ENCODE results near the gene ARRDC5.

- no peak for TF ChIP-seq HES4 (CRISPR knock-in tag; IDR thresholded peaks at IDR 0.05; ENCODE audit: borderline replicate concordance)
- TF ChIP-seq CTCF (CRISPR knock-in tag; IDR thresholded peaks at IDR 0.05): peak; percentile 77
- no peak for TF ChIP-seq HNF4G (IDR thresholded peaks at IDR 0.05; ENCODE audit: borderline replicate concordance, low read depth, low read length)
- TF ChIP-seq HNF4G (CRISPR knock-in tag; IDR thresholded peaks at IDR 0.05; ENCODE audit: borderline replicate concordance, low read depth): no peak
- TF ChIP-seq SP4 (CRISPR knock-in tag; IDR thresholded peaks at IDR 0.05): no peak
- no peak for TF ChIP-seq MTA3 (CRISPR knock-in tag; IDR thresholded peaks at IDR 0.05)
- TF ChIP-seq USF2 (IDR thresholded peaks at IDR 0.05; ENCODE audit: low read depth, low read length): no peak
- TF ChIP-seq USF2 (CRISPR knock-in tag; IDR thresholded peaks at IDR 0.05; ENCODE audit: borderline replicate concordance): no peak
- no peak for TF ChIP-seq TERF1 (CRISPR knock-in tag; IDR thresholded peaks at IDR 0.05)
- TF ChIP-seq ZNF691 (CRISPR knock-in tag; IDR thresholded peaks at IDR 0.05; ENCODE audit: borderline replicate concordance, low read depth): no peak
- TF ChIP-seq ZNF614 (CRISPR knock-in tag; IDR thresholded peaks at IDR 0.05; ENCODE audit: borderline replicate concordance): no peak
- no peak for TF ChIP-seq PCBP2 (optimal IDR thresholded peaks at IDR 0.05; ENCODE audit: low read depth, low read length, poor library complexity, severe bottlenecking)
- TF ChIP-seq BRCA1 (CRISPR knock-in tag; IDR thresholded peaks at IDR 0.05): no peak
Observed at GRCh38 chr19:4911786-4912672, 9.3 kb upstream of the ARRDC5 start.
